Measurements from ENCODE around the gene ATP6V0A4.

The ATP6V0A4 gene

DNA sequence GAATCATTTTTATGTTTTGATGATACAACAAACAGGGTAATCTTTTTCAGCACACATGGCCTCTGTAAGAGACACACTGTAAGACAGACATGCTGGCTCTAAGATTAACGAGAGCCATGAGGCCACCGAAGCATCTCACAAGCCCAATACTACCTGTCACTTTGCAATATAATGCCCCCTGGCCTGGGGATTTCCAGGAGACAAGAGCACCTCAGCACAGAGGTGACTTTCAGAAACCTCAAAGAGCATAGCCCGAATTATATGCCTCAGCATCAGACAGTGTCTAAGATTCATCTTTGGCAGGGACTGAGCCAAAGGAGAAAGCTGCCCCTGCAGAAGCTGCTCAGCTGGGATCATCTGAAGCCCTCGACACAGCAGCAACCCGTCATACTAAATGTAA, 44.4 kb downstream of the ATP6V0A4 start:
- Histone ChIP-seq H3K27ac (peak overlapping the region; percentile 55), H3K9ac (no peak overlapping the region), H3K36me3 (ENCODE audit: control insufficient read depth, insufficient read depth, low read length) (no peaks in the 10 kb centered on the region), H3K4me1 (peaks cover 56% of the 10 kb centered on the region), H3K79me2 (no peaks in the 10 kb centered on the region), H3K4me2 (ENCODE audit: low read length) (no peak overlapping the region), H3K27me3 (ENCODE audit: control insufficient read depth, insufficient read depth, low read length) (no peaks in the 10 kb centered on the region), H3K9me3 (ENCODE audit: control insufficient read depth, low read length) (no peaks in the 10 kb centered on the region), H2AFZ (peak overlapping the region; percentile 68), H3K4me3 (ENCODE audit: low read depth, low read length) (no peak overlapping the region)
- TF ChIP-seq, protein P1, sequence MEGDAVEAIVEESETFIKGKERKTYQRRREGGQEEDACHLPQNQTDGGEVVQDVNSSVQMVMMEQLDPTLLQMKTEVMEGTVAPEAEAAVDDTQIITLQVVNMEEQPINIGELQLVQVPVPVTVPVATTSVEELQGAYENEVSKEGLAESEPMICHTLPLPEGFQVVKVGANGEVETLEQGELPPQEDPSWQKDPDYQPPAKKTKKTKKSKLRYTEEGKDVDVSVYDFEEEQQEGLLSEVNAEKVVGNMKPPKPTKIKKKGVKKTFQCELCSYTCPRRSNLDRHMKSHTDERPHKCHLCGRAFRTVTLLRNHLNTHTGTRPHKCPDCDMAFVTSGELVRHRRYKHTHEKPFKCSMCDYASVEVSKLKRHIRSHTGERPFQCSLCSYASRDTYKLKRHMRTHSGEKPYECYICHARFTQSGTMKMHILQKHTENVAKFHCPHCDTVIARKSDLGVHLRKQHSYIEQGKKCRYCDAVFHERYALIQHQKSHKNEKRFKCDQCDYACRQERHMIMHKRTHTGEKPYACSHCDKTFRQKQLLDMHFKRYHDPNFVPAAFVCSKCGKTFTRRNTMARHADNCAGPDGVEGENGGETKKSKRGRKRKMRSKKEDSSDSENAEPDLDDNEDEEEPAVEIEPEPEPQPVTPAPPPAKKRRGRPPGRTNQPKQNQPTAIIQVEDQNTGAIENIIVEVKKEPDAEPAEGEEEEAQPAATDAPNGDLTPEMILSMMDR (IDR thresholded peaks at IDR 0.05) = no peak

DNA sequence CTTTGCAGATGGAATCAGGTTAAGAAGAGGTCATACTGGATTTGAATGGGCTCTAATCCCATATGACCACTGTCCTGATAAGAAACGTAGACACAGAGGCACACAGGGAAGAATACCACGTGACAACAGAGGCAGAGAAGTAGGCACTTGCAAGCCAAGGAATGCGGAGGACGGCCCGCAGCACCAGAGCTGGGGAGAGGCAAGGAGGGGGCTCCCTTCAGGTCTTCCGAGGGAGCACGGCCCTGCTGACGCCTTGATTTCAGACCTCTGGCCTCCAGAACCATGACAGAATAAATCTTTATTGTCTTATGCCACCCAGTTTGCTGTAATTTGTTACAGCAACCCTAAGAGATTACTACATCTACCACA, 44.9 kb downstream of the ATP6V0A4 start:
- Histone ChIP-seq H2AFZ (peak overlapping the region; percentile 68), H3K27me3 (ENCODE audit: control insufficient read depth, insufficient read depth, low read length) (no peaks in the 10 kb centered on the region), H3K27ac (peak overlapping the region; percentile 55), H3K9me3 (ENCODE audit: control insufficient read depth, low read length) (no peaks in the 10 kb centered on the region), H3K4me3 (ENCODE audit: low read depth, low read length) (no peak overlapping the region), H3K4me1 (peaks cover 56% of the 10 kb centered on the region), H3K36me3 (ENCODE audit: control insufficient read depth, insufficient read depth, low read length) (no peaks in the 10 kb centered on the region), H3K4me2 (ENCODE audit: low read length) (no peak overlapping the region), H3K9ac (no peak overlapping the region), H3K79me2 (no peaks in the 10 kb centered on the region)
- TF ChIP-seq, protein P1 (IDR thresholded peaks at IDR 0.05) = no peak

DNA sequence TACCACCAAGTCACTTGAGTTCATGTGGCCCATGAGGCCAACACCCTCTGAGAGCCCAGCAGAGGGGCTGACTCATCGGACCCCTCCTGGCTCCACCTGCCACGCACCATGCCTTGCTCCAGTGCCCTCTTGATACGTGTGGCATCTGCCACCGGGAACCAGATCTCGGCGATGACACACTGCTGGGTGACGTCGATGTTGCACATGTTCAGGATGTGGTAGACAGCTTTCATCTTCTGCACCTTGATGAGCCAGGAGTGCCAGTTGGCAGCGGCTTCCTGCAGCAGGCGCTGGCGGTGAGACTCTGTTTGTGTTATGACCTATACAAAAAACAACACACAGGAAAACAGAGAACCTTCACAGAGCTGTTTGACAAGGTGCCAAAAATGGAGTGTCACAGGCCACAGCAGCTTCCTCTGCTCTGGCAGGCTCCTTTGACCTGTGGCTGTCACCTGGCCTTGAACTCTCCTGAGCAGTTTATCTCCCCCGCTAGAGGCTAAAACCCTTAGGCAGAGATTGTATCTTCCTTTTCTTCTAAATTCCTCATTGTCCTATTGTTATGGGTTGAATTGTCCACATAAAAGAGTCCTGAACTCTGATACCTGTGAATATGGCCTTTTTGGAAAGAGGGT, 45.4 kb downstream of the ATP6V0A4 start:
- Histone ChIP-seq H3K4me2 (ENCODE audit: low read length) (no peak overlapping the region), H3K27me3 (ENCODE audit: control insufficient read depth, insufficient read depth, low read length) (no peaks in the 10 kb centered on the region), H3K4me3 (ENCODE audit: low read depth, low read length) (no peak overlapping the region), H2AFZ (peak overlapping the region; percentile 68), H3K36me3 (ENCODE audit: control insufficient read depth, insufficient read depth, low read length) (no peaks in the 10 kb centered on the region), H3K9ac (no peak overlapping the region), H3K79me2 (no peaks in the 10 kb centered on the region), H3K4me1 (peaks cover 57% of the 10 kb centered on the region), H3K27ac (peak overlapping the region; percentile 55), H3K9me3 (ENCODE audit: control insufficient read depth, low read length) (no peaks in the 10 kb centered on the region)
- TF ChIP-seq, protein P1 (IDR thresholded peaks at IDR 0.05) = no peak

DNA sequence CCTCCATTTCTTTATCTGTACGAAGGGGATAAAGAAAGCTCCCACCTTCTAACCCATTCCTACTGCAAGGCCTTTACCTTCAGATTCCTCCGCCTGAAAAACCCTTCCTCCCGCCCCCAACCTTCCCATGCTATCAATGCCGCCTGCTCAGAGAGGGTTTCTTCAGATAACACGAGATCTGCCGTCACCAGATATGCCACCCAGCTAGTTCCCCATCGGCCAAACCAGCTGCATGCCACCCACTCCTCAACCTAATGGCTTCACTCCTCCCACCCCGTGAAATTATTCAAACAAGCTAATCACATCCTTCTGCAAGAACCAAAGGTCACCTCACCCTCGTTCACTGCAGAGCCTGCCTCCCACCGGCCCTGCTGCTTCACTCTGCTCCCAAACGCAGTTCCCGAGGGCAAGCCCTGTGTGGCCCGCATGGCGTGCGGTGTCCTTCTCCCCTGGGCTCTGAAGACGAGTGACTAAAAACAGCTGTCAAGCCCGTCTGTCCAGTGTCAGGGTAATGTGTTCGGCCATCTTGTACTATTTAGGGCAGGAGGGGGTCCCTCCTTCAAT, 47.0 kb downstream of the ATP6V0A4 start:
- Histone ChIP-seq H3K4me3 (ENCODE audit: low read depth, low read length) (no peak overlapping the region), H3K4me1 (peaks cover 61% of the 10 kb centered on the region), H3K36me3 (ENCODE audit: control insufficient read depth, insufficient read depth, low read length) (no peaks in the 10 kb centered on the region), H3K9me3 (ENCODE audit: control insufficient read depth, low read length) (no peaks in the 10 kb centered on the region), H3K27me3 (ENCODE audit: control insufficient read depth, insufficient read depth, low read length) (no peaks in the 10 kb centered on the region), H3K27ac (no peak overlapping the region), H3K79me2 (no peaks in the 10 kb centered on the region), H3K9ac (no peak overlapping the region), H2AFZ (no peak overlapping the region), H3K4me2 (ENCODE audit: low read length) (no peak overlapping the region)
- TF ChIP-seq, protein P1 (IDR thresholded peaks at IDR 0.05) = no peak

DNA sequence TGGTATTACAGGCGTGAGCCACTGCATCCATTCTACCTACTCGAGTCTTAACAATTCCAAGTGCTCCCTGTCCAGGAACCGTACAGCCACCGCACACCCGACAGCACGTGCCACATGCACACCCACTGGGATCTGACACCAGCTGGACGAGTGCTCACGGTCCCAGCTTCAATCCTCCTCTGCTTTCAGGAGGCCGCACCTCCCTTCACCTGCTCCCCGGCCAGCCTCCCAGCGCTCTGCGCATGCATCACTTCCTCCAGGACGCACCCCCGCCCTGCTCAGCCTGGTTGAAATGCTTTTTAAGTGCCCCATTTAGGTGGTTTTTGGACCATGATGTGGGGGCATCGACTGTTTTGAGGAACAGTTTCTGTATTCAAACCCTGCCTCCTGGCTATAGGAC, 47.5 kb downstream of the ATP6V0A4 start:
- H3K9ac ChIP-seq = no peak overlapping the region
- peaks cover 56% of the 10 kb centered on the region for H3K4me1 ChIP-seq
- peak overlapping the region; percentile 70 for H2AFZ ChIP-seq
- peak overlapping the region; percentile 94 for H3K27ac ChIP-seq
- no peaks in the 10 kb centered on the region for H3K79me2 ChIP-seq
- H3K4me2 ChIP-seq (ENCODE audit: low read length) = no peak overlapping the region
- TF ChIP-seq, protein P1 (IDR thresholded peaks at IDR 0.05) = no peak
- no peak overlapping the region for H3K4me3 ChIP-seq (ENCODE audit: low read depth, low read length)
- no peaks in the 10 kb centered on the region for H3K27me3 ChIP-seq (ENCODE audit: control insufficient read depth, insufficient read depth, low read length)
- no peaks in the 10 kb centered on the region for H3K9me3 ChIP-seq (ENCODE audit: control insufficient read depth, low read length)
- H3K36me3 ChIP-seq (ENCODE audit: control insufficient read depth, insufficient read depth, low read length) = no peaks in the 10 kb centered on the region

All from parathyroid adenoma (tissue), 2 donors.